Gastrocnemius medialis (tissue), 4 donors: ENCODE measurements around the gene YPEL2. TPM values are rescaled to one million over a fixed set of nuclear protein-coding genes. Genes with fewer than 3 reads are reported as not detected.

Source experiments
- ATAC-seq, 2 donors: fragments of 150-250 bp; one replicate each; pipeline ENCODE4 v1.9.1; 2016
- DNase-seq, 2 donors: peaks; one replicate each; pipeline ENCODE4 v3.0.0-alpha.2; 2019
- H3K27ac ChIP-seq, 4 donors: fragments of 200-600 bp; sonication (generic); 1 replicate in 1 of 4; 2 replicates in 3 of 4; pipeline ENCODE4 v1.5.1; 2016 to 2018; ENCODE audit warnings: mild to moderate bottlenecking in 2 of 4, moderate library complexity in 1 of 4
- H3K27me3 ChIP-seq, 3 donors: fragments of 200-600 bp; sonication (generic) in 2 of 3; 1 replicate in 1 of 3; 2 replicates in 2 of 3; pipeline versions ENCODE4 v1.5.1 to v1.6.0; 2016 to 2019; ENCODE audit warnings: mild to moderate bottlenecking in 1 of 3, moderate library complexity in 1 of 3
- H3K36me3 ChIP-seq, 2 donors: fragments of 200-600 bp; sonication (generic) in 1 of 2; one replicate each; pipeline ENCODE4 v1.5.1; 2017 to 2018
- H3K4me1 ChIP-seq, 2 donors: fragments of 200-600 bp; sonication (generic) in 1 of 2; one replicate each; pipeline ENCODE4 v1.5.1; 2016 to 2017; ENCODE audit warnings: mild to moderate bottlenecking in 2 of 2
- H3K4me3 ChIP-seq, 4 donors: fragments of 200-600 bp; sonication (generic) in 3 of 4; 1 replicate in 1 of 4; 2 replicates in 3 of 4; pipeline ENCODE4 v1.5.1; 2016 to 2019; ENCODE audit warnings: mild to moderate bottlenecking in 2 of 4
- H3K9me3 ChIP-seq, 3 donors: fragments of 200-600 bp; sonication (generic) in 2 of 3; 1 replicate in 1 of 3; 2 replicates in 2 of 3; pipeline ENCODE4 v1.5.1; 2016 to 2019
- CTCF ChIP-seq, 5 experiments: fragments of 450-650 bp in 3 of 5; fragments of 200-600 bp in 2 of 5; sonication (generic) in 2 of 5; IDR thresholded peaks in 4 of 5; conservative IDR thresholded peaks in 1 of 5; 1 replicate in 4 of 5; 2 replicates in 1 of 5; pipeline ENCODE4 v1.5.1; 2016 to 2019; ENCODE audit warnings: antibody characterized with exemption in 5 of 5, mild to moderate bottlenecking in 3 of 5, moderate library complexity in 3 of 5
- POLR2A ChIP-seq, 2 donors: fragments of 450-650 bp; IDR thresholded peaks; one replicate each; pipeline ENCODE4 v1.6.1; 2017; ENCODE audit warnings: antibody characterized with exemption in 2 of 2, mild to moderate bottlenecking in 2 of 2, moderate library complexity in 2 of 2
- in situ Hi-C, 4 donors: fragments of 200-750 bp; cut with MboI; loops; one replicate each; pipeline versions ENCODE4 v1.15.0 to v1.8.0; 2017; ENCODE audit warnings: low sequenced_read_pairs in 4 of 4
- intact Hi-C: fragments of 100-400 bp; cut with DNase I; formaldehyde crosslinking; loops from one replicate; pipeline ENCODE4 v1.15.1; 2023; ENCODE audit warnings: low total_unique reads
- total RNA-seq, 4 donors: library from RNA; depleted of rRNA; stranded (reverse); fragments of >200 nt; gene quantifications; one replicate each; pipeline versions ENCODE4 v1.1.0 to v1.2.3, GENCODE V29; 2016

Gene YPEL2
- total RNA-seq, 4 donors from 2014 or later, result 18.9 to 27.4 (median 22.2) TPM

GRCh38 chr17:59423137-59423724 lies 91.8 kb downstream of the YPEL2 start:
- Histone ChIP-seq H3K27ac (peak overlapping the region; percentile 91 to 98 (median 95)), H3K9me3 (no peaks in the 10 kb centered on the region), H3K36me3 (no peaks in the 10 kb centered on the region), H3K4me1 (peaks cover 70 to 82% of the 10 kb centered on the region in 2 donors), H3K4me3 (peak overlapping the region; percentile 12 to 29 (median 20)), H3K27me3 (no peaks in the 10 kb centered on the region)
- ATAC-seq (peak; percentile 79 to 81), DNase-seq (peak; percentile 67 to 83)
- in situ Hi-C loops, result loop anchor here in 1 of 4 donors (10.0 kb wide), 1 partner anchor 48 kb away; no protein-coding TSS in a partner anchor
- peak; percentile 39 to 56 for TF ChIP-seq POLR2A (IDR thresholded peaks at IDR 0.05)
- TF ChIP-seq CTCF (IDR thresholded peaks at IDR 0.05 in 4 of 5, conservative IDR thresholded peaks at IDR 0.05 in 1 of 5), result no peak
- intact Hi-C loops, result loop anchor here (1.0 to 10.0 kb wide), 2 partner anchors 51 to 972 kb away; partner anchors contain the start of gene USP32

GRCh38 chr17:59423903-59424302 lies 92.4 kb downstream of the YPEL2 start:
- TF ChIP-seq CTCF (IDR thresholded peaks at IDR 0.05 in 4 of 5, conservative IDR thresholded peaks at IDR 0.05 in 1 of 5) (no peak), POLR2A (IDR thresholded peaks at IDR 0.05) (no peak)
- Histone ChIP-seq H3K36me3 (no peaks in the 10 kb centered on the region), H3K4me3 (peak overlapping the region in 2 of 4 donors; percentile 2 to 29), H3K4me1 (peaks cover 76 to 86% of the 10 kb centered on the region in 2 donors), H3K9me3 (no peaks in the 10 kb centered on the region), H3K27ac (peak overlapping the region; percentile 91 to 98 (median 95)), H3K27me3 (no peaks in the 10 kb centered on the region)
- DNase-seq, result peak; percentile 68 to 69
- intact Hi-C loops (loop anchor here (1.0 to 10.0 kb wide), 2 partner anchors 52 to 971 kb away; partner anchors contain the start of gene USP32), in situ Hi-C loops (loop anchor here in 1 of 4 donors (10.0 kb wide), 1 partner anchor 49 kb away; no protein-coding TSS in a partner anchor)
- peak; percentile 16 to 43 for ATAC-seq

GRCh38 chr17:59424331-59424730 lies 92.9 kb downstream of the YPEL2 start:
- Histone ChIP-seq H3K27me3 (no peaks in the 10 kb centered on the region), H3K36me3 (no peaks in the 10 kb centered on the region), H3K4me1 (peaks cover 81% of the 10 kb centered on the region in 2 donors), H3K9me3 (no peaks in the 10 kb centered on the region), H3K27ac (peak overlapping the region; percentile 91 to 98 (median 95)), H3K4me3 (no peak overlapping the region)
- DNase-seq (no peak), ATAC-seq (no peak)
- in situ Hi-C loops, result loop anchor here in 1 of 4 donors (10.0 kb wide), 1 partner anchor 50 kb away; no protein-coding TSS in a partner anchor
- intact Hi-C loops, result loop anchor here (10.0 kb wide), 1 partner anchor 970 kb away; the partner anchor contains the start of gene USP32
- TF ChIP-seq POLR2A (IDR thresholded peaks at IDR 0.05) (no peak), CTCF (IDR thresholded peaks at IDR 0.05 in 4 of 5, conservative IDR thresholded peaks at IDR 0.05 in 1 of 5) (no peak)

GRCh38 chr17:59425085-59425931 lies 93.9 kb downstream of the YPEL2 start:
- peak overlapping the region; percentile 23 to 42 (median 29) for H3K4me3 ChIP-seq
- H3K4me1 ChIP-seq, result peaks cover 76 to 87% of the 10 kb centered on the region in 2 donors
- in situ Hi-C loops (loop anchor here in 1 of 4 donors (10.0 kb wide), 1 partner anchor 51 kb away; no protein-coding TSS in a partner anchor), intact Hi-C loops (loop anchor here (1.0 to 10.0 kb wide), 3 partner anchors 38 to 969 kb away; partner anchors contain the start of genes USP32 and YPEL2)
- peak; percentile 41 to 51 for ATAC-seq
- DNase-seq, result peak; percentile 56 to 59
- TF ChIP-seq CTCF (IDR thresholded peaks at IDR 0.05 in 4 of 5, conservative IDR thresholded peaks at IDR 0.05 in 1 of 5), result no peak
- peak; percentile 10 to 70 for TF ChIP-seq POLR2A (IDR thresholded peaks at IDR 0.05)
- peak overlapping the region; percentile 91 to 98 (median 95) for H3K27ac ChIP-seq
- H3K27me3 ChIP-seq, result no peaks in the 10 kb centered on the region
- no peaks in the 10 kb centered on the region for H3K9me3 ChIP-seq
- no peaks in the 10 kb centered on the region for H3K36me3 ChIP-seq
